OCI-LY7 (cell line): ENCODE results near the gene KDM6A.

ENCODE experiments used
- EZH2phosphoT487 ChIP-seq: fragments of 200-600 bp; sonication (generic); IDR thresholded peaks from 2 replicates; pipeline ENCODE4 v1.6.1; 2018; ENCODE audit warnings: low read depth, borderline replicate concordance, mild to moderate bottlenecking, mixed run types, antibody characterized with exemption, low read length, moderate library complexity, mixed read lengths
- TF ChIP-seq, protein P1 (sequence below): fragments of 200-600 bp; sonication (generic); conservative IDR thresholded peaks from 2 replicates; pipeline ENCODE4 v1.5.1; 2014; ENCODE audit warnings: mild to moderate bottlenecking, antibody characterized with exemption, low read length, moderate library complexity, mixed read lengths

DNA sequence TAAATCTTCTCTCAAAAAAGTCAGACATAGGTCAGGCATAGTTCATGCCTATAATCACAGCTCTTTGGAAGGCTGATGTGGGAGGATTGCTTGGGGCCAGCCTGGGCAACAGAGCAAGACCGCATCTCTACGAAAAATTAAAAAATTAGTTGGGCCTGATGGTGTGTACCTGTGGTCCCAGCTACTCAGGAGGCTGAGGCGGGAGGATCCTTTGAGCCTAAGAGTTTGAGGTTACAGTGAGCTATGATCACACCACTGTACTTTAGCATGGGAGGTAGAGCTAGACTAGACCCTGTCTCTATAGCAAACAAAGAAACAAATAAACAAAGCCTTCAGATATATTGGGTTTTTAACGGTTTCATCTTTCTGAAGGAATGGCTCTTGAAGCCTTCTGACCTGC, 265.5 kb downstream of the KDM6A start:
- TF ChIP-seq, protein P1, sequence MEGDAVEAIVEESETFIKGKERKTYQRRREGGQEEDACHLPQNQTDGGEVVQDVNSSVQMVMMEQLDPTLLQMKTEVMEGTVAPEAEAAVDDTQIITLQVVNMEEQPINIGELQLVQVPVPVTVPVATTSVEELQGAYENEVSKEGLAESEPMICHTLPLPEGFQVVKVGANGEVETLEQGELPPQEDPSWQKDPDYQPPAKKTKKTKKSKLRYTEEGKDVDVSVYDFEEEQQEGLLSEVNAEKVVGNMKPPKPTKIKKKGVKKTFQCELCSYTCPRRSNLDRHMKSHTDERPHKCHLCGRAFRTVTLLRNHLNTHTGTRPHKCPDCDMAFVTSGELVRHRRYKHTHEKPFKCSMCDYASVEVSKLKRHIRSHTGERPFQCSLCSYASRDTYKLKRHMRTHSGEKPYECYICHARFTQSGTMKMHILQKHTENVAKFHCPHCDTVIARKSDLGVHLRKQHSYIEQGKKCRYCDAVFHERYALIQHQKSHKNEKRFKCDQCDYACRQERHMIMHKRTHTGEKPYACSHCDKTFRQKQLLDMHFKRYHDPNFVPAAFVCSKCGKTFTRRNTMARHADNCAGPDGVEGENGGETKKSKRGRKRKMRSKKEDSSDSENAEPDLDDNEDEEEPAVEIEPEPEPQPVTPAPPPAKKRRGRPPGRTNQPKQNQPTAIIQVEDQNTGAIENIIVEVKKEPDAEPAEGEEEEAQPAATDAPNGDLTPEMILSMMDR: no peak
- TF ChIP-seq EZH2phosphoT487: no peak
